HG02588 (cell line): Measurements from ENCODE around the gene UBE4B.

Experiments used
- ATAC-seq: cut with Tn5 transposase; IDR thresholded peaks from one replicate; pipeline ENCODE4 v1.9.1; 2021; ENCODE audit warnings: mild to moderate bottlenecking, moderate library complexity; ENCODE audit not compliant: unreplicated experiment

Gene UBE4B

DNA sequence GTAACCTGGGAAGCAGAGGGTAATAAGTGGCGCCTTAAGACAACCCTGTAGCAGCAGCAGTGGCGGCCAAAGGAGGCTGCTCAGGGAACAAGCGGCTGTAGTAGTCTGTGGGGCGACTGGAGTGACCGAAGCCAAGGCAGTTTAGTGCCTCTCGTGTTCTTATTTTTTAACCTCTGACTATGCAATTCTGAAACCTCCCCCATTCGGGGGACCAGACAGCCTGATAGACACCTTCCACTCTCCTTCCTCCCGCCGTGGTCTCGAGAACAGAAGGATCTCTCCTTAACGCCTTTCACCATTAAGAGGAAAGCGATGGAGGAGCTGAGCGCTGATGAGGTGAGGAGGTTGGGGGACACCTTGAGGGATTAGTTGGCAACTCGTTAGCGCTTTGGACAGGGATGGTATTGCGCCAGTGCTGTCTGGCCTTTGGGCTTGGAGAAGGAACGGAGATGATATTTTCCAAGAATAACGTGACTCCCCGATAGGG is 644 bp downstream of the UBE4B start:
- ATAC-seq = peak; percentile 5

DNA sequence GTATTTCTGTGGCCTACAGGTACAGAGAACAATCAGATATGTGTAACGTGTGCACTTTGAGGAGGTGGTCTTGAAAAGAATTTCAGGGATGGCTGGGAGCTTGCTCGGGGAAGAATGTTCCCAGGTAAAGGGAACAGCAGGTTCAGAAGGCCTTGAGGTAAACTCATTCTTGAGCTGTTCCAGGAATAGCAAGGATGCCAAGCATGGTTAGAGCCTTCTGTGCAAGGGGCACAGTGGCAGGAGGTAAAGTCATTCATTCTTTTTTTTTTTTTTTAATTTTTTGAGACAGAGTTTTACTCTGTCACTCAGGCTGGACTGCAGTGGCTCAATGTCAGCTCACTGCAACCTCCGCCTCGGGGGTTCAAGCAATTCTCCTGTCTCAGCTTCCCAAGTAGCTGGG is 10.0 kb downstream of the UBE4B start:
- no peak for ATAC-seq

DNA sequence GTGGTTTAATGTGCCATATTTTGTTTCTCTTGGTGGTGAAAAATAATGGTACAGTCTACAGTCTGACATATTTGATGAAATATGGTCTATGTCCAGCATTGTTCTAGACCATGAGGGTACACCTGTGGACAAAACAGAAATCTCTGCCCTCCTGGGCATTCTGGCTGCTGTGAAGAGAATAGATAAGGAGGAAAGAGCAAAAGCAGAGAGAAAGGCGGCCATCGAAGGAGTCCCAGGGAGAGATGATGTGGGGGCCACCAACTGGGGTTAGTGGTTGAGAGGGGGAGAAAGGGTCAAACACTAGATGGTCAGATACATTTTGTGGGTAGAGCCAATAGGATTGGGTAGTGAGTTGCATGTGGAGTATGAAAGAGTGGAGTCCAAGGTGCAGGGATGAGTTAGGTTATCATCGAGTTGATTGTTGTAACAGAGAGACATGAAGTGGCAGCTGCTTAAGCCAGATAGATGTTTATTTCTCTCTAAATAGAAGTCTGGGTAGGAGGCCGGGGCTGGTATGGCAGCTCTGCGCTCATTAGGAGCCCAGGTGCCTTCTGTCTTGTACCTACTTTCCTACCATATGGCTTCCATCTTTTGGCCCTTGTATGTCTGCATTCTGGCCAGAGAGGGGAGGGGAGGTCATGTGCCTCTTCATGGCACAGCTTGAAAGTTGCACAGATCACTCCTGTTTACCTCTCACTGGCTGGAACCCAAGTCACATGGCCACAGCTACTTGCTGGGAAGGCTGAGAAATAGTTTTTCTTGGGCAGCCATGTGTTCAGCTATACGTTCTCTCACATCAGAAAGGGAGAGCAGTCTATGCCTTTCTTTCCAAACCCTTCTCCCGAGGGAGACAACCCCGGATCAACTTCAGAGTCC is 13.0 kb downstream of the UBE4B start:
- ATAC-seq = no peak

DNA sequence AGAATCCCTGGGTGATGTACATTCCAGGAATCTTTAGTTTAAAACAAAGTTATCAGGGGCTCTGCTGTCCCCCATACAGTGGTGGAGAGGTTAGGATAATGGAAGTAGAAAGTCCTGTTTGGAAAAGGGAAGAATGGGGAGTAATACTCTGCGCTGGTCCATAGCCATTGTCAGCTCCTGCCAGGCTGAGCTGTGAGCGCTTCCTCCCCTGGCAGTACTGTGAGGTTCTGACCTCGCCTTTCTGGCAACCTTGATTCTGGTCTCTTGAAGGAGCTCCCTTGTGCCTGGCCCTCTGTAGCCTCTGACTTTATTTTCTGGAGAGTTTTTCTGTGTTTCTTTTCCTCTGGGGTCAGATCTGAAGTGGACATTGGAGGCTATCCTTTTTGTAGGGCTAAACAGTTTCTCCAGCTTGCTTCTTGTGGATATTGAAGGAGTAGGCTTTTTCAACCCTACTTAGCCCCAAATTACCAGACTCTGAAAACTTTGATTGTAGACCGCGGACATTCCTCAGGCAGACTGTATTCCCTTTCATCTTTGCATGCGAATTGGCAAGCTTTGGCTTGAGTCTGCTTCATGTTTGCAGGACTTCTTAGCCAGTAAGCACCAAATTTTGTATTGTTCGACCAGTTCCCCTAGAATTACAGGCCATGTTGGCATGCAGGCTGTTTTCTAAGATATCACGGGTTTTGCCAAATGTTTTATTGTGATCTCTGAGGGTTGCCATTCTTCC is 13.8 kb downstream of the UBE4B start:
- no peak for ATAC-seq

DNA sequence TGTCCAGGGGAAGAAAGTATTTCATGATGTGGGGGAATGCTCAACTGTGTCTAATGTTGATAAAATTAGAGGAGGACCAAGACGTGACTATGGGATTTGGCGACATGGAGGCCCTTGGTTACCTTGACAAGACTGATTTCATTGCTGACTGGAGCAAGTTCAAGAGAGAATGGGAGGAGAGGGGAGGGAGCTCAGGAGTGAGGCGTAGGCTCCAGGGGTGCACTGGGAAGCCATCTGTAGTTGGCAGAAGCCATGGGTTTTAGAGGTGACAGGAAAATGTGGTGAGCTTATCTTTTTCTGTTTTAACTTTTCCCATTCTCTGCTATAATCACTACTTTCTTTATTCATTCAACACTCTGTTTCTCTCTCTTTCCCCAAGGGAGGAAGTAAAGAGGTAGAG is 15.8 kb downstream of the UBE4B start:
- no peak for ATAC-seq

DNA sequence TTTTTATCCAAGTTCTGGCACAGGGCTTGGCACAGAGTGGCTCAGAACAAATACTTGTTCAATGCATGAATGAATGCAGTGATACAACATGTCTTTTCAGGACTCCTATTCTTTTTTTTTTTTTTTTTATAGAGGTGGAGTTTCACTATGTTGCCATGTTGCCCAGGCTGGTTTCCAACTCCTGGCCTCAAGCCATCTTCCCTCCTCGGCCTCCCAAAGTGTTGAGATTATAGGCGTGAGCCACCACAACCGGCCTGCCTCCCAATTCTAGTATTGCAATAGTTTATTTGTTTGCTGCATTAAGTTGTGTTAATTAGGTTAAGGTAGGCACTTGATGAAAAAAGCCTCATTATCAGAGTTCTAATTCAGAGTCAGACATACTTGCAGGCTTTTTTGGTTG is 17.9 kb downstream of the UBE4B start:
- ATAC-seq = no peak

DNA sequence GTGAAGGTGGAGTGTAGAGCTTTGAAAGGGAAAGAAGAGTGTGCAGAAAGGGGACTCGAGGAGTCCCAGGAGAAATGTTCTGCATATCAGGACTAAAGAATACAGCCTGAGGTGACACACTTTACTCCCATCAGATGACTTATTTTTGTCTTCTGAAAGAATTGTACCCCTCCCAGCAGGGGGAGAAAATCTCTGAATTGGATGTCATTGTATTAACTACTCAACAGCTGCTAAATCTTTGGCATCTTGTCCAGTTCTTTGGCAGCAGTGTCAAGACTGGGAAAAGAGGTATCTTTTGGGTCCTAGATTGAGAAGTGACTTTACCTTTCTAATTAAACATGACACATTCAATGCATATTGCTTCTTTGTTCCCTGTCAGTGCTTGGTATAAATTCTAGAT is 18.9 kb downstream of the UBE4B start:
- no peak for ATAC-seq

DNA sequence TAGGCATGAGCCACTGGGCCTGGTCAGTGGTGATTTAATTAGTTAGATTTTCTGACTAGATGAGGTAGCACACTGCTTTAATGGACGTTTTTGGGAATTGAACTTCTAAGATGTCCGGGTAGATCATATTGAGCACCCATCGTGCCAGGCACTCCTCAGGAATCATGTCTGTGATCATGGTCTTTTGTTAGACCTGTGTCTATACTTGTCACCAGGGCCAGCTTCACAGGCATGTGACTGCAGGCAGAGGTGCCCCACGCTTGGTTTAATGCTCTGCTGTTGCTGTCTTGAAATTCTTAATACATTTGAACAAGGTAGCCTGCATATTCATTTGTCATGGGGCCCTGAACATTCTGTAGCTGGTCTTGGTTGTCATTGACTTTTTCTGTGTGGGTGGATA is 19.6 kb downstream of the UBE4B start:
- ATAC-seq = no peak

DNA sequence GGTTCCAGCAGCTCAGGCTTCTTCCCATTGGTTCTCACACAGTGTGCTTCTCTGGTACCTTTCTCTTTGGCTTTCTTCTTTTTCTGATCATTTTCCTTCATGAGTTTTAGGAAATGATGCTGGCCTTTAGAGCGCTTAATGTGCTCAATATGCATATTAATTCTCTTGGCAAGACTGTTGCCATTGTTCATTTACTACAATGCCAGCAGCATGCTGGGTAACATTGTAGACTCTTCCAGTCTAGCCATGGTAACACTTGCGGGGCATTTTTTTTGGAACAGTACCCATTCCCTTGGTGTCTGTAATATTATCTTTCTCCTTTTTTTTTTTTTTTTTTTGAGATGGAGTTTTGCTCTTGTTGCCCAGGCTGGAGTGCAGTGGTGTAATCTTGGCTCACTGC is 21.7 kb downstream of the UBE4B start:
- no peak for ATAC-seq

DNA sequence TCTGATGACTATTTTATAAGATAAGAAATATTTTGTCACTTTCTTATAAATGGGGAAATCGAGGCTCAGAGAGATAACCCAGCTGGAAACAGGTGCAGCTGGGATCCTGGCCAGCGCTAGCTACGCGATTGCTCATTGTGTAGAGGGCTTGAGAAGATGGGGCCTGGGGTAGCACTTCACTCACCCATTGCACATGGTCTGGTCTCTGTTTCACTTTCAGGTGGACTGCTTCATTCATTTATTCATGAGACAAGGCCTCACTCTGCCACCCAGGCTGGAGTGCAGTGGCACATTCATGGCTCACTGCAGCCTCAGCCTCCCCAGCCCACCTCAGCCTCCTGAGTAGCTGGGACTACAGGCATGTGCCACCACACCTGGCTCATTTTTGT is 23.8 kb downstream of the UBE4B start:
- ATAC-seq = no peak

DNA sequence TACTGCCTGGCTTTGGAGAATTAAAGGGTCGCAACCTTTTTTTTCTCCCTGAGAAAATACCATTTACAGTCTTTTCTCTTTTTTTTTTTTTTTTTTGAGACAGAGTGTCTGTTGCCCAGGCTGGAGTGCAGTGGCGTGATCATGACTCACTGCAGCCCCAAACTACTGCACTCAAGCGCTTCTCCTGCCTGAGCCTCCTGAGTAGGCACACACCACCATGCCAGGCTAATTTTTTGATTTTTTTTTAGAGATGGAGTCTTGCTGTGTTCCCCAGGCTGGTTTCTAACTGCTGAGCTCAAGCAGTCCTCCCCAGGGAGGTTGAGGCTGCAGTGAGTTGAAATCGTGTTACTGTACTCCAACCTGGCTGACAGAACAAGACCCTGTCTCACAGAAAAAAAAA is 24.6 kb downstream of the UBE4B start:
- ATAC-seq = no peak

DNA sequence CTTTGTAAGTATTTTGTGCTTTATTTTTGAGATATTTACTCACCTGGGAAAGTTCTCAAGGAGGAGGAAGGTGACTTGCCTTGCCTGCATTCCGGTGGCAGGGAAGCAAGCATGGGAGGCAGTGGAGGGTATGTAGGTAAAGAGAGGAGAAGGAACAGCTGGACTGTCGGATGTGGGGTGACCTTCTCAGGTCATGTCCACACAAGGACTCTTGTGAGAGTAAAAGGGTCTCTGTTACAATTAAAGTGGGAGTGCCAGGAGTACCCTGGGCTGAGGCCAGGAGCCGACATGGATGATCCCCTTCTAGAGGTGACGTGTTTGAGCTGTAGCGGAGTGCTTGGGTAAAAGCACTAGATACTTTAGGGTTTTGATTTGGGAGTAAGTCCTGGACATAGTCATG is 25.0 kb downstream of the UBE4B start:
- ATAC-seq = no peak

DNA sequence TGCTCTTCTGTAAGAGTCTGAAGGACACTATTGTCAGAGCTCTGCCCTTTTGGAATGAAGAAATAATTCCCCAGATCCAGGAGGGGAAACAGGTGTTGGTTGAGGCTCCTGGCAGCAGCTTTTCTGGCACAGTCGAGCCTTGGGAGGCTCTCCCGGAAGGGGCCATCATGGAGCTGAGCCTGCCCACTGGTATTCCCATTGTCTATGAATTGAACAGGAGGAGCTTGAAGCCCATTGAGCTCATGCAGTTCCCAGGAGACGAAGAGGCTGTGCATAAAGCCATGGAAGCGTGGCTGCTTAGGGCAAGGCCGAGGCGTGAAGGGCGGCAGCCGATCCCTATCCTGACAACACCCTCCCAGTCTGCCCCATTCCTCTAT is 26.6 kb downstream of the UBE4B start:
- no peak for ATAC-seq

DNA sequence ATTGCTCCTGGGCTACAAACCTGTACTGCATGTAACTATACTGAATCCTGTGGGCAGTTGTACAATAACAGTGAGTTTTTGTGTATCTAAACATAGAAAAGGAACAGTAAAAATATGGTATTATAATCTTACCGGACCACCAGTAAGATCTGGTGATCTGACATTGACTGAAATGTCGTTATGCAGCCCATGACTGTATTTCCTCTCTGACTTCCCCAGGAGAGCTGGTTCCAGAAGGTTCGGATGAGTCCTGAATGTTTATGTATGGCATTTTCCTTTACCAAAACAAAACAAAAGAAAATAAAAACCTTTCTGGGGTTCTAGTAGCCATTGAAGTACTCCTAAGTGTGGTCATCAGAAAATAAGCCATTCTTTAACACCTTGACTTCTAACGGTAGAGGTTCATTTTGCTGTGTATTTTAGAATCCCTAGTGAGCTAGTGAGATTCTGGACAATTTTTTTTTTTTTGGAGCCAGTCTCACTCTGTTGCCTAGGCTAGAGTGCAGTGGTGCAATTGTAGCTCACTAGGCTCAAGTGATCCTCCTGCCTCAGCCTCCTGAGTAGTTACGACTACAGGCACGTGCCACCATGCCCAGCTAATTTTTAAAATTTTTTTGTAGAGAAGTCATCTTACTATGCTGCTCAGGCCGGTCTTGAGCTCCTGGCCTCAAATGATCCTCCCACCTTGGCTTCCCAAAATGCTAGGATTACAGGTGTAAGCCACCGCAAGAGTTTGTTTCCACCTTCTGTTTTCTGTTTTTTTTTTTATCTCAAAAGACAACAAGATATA is 27.7 kb downstream of the UBE4B start:
- no peak for ATAC-seq

DNA sequence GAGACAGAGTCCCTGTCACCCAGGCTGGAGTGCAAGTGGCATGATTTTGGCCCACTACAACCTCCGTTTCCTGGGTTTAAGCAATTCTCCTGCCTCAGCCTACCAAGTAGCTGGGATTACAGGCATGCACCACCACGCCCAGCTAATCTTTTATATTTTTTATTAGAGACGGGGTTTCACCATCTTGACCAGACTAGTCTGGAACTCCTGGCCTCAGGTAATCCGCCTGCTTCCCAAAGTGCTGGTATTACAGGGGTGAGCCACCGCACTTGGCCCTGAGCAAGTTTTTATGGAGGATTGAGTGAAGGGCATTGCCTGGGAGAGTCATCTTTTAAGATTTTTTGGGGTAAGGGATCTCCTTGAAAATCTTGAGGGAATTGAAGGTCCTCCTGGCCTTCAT is 28.5 kb downstream of the UBE4B start:
- no peak for ATAC-seq

DNA sequence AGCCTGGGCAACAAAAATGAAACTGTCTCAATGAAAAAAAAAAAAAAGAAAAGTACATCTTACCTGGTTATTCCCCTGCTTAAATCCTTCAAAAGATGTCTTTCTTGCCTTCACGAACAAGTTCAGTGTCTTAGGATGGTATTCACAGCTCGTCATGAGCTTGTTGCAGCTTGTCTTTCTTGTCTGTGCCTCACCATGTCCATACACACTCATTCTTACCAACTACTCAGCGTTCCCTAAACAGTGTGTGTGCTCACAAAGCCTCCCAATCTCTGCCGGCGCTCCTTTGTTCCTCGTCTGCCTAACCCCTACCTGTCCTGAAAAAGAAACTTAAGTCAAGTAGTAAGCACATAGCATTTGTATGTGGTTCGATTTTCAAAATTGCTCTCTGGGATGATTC is 31.1 kb downstream of the UBE4B start:
- no peak for ATAC-seq

DNA sequence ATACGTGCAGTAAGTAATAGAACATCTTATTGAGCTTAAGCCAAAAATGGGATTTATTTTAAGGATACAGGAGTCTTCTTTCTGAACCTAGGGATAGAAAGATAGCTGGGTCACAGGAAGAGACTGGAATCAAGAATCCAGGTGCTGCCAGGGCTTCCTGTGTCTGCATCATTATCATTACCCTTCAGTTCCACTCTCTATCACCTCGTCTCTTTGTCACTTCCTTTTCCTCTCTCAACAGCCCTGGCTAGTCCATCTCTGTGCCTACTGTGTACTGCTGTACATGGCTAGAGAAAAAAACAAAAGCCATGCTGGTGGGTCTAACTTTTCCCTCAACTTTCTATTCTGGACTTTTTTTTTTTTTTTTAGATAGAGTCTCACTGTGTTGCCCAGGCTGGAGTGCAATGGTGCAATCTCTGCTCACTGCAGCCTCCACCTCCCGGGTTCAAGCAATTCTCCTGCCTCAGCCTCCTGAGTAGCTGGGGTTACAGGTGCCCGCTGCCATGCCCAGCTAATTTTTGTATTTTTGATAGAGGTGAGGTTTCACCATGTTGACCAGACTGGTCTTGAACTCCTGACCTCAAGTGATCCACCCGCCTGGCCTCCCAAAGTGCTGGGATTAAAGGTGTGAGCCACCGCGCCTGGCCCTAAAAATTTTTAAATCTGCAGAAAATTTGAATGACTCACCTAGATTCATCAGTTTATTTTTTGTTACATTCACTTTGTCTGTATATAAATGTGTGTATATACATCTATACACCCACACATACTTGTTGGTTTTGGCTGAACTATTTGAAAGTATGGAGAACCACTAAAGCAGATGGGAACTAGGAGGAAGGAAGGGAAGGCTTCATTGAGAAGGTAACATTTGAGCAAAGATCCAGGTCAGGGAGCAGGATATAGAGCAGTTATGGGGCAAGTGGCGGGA is 31.9 kb downstream of the UBE4B start:
- no peak for ATAC-seq

DNA sequence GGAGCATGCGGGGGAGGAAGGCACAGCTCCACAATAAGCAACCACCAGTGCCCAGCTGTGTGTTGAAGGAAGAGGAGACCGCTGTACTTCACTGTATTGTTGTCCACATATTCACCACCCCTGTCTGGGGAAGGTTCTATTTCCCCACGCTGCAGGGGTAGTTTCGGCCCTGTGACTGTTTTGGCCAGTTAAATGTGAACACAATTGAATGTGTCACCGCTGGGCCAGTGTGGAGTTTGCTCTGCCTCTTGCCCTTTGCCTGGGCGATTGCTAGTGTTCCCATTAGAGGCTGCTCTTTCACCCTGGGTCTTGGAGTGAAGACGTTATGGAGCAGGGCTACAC is 32.6 kb downstream of the UBE4B start:
- no peak for ATAC-seq

DNA sequence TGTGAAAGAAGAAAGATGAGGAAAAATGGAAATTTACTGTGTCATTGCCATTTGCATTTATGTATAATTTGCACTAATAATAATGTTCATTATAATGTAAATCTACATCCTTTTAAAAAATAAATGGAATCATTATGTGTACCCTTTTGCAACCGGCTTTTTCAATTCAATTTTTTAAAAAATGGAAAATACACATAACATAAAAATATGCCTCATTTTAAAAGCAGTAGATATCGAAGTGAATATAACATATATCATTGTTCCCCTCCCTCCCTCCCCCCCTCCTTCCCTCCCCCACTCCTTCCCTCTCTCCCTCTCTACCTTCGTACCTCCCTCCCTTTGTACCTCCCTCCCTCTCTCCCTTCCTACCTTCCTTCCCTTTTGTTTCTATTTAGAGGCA is 33.0 kb downstream of the UBE4B start:
- no peak for ATAC-seq

DNA sequence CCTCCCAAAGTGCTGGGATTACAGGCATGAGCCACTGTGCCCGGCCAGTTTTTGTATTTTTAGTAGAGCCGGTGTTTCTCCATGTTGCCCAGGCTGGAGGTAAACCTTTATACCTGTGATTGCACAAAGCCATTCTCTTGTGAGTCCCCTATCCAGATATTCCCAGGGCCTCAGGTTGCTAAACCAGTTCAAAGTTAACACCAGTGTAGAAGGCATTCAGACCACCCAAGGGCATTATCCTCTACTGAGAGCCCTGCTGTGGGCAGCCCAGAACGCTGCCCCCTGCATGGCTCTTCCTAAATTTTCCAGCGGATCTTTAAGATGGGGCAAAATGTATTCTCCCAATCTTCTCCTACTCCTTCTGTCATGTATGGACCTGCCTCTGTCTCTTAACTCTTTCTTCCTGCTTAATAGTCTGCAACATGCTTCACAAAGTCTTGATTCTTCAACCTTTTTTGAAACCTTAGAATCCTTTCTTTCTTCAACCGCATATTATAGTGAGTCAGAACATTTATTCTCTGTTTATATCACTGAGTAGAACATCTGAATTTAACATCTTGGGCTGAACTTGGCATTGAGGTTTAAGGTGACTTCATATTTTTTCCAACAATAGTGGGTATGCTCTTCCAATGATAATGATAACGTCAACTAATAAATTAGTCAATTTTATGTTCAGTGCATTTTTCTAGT is 36.0 kb downstream of the UBE4B start:
- ATAC-seq = no peak
